ENCODE data around the gene TNP2. TPM values are rescaled to one million over a fixed set of nuclear protein-coding genes. Genes with fewer than 3 reads are reported as not detected.

TNP2 gene
- total RNA-seq, 2 experiments from 2014 or later: not detected

Small RNAs within 50 kb of the gene (microRNA-seq; reads per million reads assigned to microRNA genes)
- gene MIR548H2: not detected

Other genes with a start within 250 kb of the TNP2 start
- gene SOCS1, start 13.1 kb downstream of the TNP2 start, total RNA-seq: 100 to 1,000 TPM; 170 to 174 TPM
- gene PRM3, start 4.3 kb upstream of the TNP2 start, total RNA-seq: not detected
- gene PRM2, start 7.2 kb upstream of the TNP2 start, total RNA-seq: not detected
- not detected for gene PRM1, start 12.0 kb upstream of the TNP2 start, total RNA-seq
- gene RMI2, start 76.1 kb upstream of the TNP2 start, total RNA-seq: 10 to 100 TPM; 65.6 to 67.0 TPM

All from activated CD8-positive, alpha-beta T cell treated with anti-CD3 and anti-CD28 coated beads, Interleukin-2, amount 10 ng/mL, durations not matched to agents 7 days and 5 days (primary cell).